SK-N-SH (cell line): ENCODE results near the gene PHGDH.

Experiments
- GABPA ChIP-seq: IDR thresholded peaks from 2 replicates; pipeline ENCODE4 v1.4.0; 2012; ENCODE audit warnings: low read depth, mild to moderate bottlenecking
- JUND ChIP-seq: IDR thresholded peaks from 2 replicates; pipeline ENCODE4 v1.4.0; 2012
- MXI1 ChIP-seq: IDR thresholded peaks from 2 replicates; pipeline ENCODE4 v1.6.1; 2012; ENCODE audit warnings: mild to moderate bottlenecking, low read depth, low read length, improper control_type of control experiment
- NFIC ChIP-seq: IDR thresholded peaks from 2 replicates; pipeline ENCODE4 v1.4.0; 2012; ENCODE audit warnings: borderline replicate concordance
- POLR2AphosphoS5 ChIP-seq: IDR thresholded peaks from 2 replicates; pipeline ENCODE4 v1.6.1; 2012; ENCODE audit warnings: low read depth, low read length
- SMC3 ChIP-seq: IDR thresholded peaks from 2 replicates; pipeline ENCODE4 v1.6.1; 2012; ENCODE audit warnings: low read depth, low read length, improper control_type of control experiment
- TAF1 ChIP-seq: IDR thresholded peaks from 2 replicates; pipeline ENCODE4 v1.6.1; 2012; ENCODE audit warnings: low read depth, mild to moderate bottlenecking, low read length, moderate library complexity, borderline replicate concordance
- YY1 ChIP-seq: IDR thresholded peaks from 2 replicates; pipeline ENCODE4 v1.4.0; 2012; ENCODE audit warnings: low read depth, mild to moderate bottlenecking
- TF ChIP-seq, protein P1 (sequence below): IDR thresholded peaks from 2 replicates; pipeline ENCODE4 v1.4.0; 2012; ENCODE audit warnings: low read depth
- TF ChIP-seq, protein P2 (sequence below): fragments of 200-600 bp; sonication (generic); IDR thresholded peaks from 2 replicates; pipeline ENCODE4 v1.6.1; 2017; ENCODE audit warnings: antibody characterized with exemption, mild to moderate bottlenecking, moderate library complexity
- TF ChIP-seq, protein P3 (sequence below): fragments of 150-350 bp; IDR thresholded peaks from 2 replicates; pipeline ENCODE4 v1.6.1; 2017; ENCODE audit warnings: antibody characterized with exemption, low read length, low read depth, borderline replicate concordance

DNA sequence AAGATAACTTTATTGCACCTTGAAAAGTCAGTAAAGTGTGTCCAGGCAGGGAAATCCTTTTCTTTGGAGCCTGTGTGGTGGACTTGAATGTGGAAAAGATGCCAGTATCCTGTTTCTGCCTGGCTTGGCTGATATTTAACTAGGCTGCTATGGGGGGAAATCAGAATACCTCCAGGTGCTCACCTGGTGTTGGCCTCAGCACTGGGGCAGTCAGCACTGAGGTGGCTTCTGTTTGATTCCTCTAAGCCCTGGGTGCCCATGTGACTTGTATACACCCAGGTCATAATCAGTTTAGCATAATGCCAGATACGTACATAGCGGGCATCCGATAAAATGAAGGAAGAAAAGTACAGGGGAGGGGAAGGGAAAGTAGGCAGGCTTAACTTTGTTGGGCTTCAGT, 7.2 kb downstream of the PHGDH start:
- TF ChIP-seq POLR2AphosphoS5 (no peak), SMC3 (no peak), YY1 (no peak), GABPA (no peak), TAF1 (no peak), JUND (no peak), MXI1 (no peak), NFIC (no peak)
- TF ChIP-seq, protein P1, sequence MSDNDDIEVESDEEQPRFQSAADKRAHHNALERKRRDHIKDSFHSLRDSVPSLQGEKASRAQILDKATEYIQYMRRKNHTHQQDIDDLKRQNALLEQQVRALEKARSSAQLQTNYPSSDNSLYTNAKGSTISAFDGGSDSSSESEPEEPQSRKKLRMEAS = no peak
- TF ChIP-seq, protein P2, sequence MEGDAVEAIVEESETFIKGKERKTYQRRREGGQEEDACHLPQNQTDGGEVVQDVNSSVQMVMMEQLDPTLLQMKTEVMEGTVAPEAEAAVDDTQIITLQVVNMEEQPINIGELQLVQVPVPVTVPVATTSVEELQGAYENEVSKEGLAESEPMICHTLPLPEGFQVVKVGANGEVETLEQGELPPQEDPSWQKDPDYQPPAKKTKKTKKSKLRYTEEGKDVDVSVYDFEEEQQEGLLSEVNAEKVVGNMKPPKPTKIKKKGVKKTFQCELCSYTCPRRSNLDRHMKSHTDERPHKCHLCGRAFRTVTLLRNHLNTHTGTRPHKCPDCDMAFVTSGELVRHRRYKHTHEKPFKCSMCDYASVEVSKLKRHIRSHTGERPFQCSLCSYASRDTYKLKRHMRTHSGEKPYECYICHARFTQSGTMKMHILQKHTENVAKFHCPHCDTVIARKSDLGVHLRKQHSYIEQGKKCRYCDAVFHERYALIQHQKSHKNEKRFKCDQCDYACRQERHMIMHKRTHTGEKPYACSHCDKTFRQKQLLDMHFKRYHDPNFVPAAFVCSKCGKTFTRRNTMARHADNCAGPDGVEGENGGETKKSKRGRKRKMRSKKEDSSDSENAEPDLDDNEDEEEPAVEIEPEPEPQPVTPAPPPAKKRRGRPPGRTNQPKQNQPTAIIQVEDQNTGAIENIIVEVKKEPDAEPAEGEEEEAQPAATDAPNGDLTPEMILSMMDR = no peak
- TF ChIP-seq, protein P3, sequence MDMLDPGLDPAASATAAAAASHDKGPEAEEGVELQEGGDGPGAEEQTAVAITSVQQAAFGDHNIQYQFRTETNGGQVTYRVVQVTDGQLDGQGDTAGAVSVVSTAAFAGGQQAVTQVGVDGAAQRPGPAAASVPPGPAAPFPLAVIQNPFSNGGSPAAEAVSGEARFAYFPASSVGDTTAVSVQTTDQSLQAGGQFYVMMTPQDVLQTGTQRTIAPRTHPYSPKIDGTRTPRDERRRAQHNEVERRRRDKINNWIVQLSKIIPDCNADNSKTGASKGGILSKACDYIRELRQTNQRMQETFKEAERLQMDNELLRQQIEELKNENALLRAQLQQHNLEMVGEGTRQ = no peak
